Mammary microvascular endothelial cell (primary cell): Measurements from ENCODE around the gene ABHD16A. TPM values are rescaled to one million over a fixed set of nuclear protein-coding genes. Genes with fewer than 3 reads are reported as not detected.

Experiments
- total RNA-seq: library from RNA; depleted of rRNA; stranded (reverse); fragments of >200 nt; gene quantifications from 2 replicates; pipeline ENCODE4 v1.2.3, GENCODE V29; 2015

Gene ABHD16A
- total RNA-seq, 1 donor from 2014 or later = 38.2 TPM

DNA sequence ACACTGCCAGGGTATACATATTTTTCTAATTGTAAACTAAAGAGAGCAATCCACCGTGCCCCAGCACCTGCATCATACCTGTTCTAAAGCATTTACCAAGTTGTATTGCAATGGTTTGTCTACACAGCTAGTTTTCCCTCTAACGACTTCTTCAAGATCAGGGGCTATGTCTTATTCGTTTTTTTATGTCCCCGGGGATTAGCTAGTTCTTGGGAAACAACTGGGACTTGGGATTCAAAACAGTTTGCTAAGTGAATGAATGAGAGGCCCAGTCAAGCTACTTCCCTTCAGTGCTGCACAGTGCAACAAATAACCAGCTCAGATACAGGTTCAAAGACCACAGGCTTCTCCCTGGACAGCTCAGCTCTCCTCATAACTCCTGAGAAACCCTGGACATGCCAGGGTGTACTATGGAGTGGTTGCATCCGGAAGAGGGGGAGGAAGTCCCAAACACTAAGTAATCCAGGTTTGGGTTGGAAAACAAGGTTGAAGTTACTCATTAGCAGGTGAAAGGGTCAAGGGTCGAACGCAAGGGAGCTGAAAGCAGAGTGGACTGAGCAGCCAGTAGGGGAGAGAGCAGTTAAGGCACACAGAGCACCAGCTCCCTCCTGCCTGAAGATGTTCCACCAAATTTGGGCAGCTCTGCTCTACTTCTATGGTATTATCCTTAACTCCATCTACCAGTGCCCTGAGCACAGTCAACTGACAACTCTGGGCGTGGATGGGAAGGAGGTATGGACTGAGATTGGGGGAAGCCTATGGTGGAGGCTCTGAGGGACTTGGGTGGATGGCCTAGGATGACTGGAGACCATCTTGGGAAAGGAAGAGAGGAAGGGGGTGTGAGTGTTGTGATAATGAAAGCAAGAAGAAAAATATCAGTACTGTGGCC, 47.5 kb downstream of the ABHD16A start, which contains the start of gene APOM:
APOM (plus strand) TSS at position 546 of the 889 bp plus-strand sequence; CDS start at position 619, 73 bp downstream.

Other genes with a start within 250 kb of the ABHD16A start
- gene MICB, start 205.2 kb downstream of the ABHD16A start, total RNA-seq = 19.6 and 21.7 TPM in 2 replicates
- not detected in 2 replicates for gene MCCD1, start 174.4 kb downstream of the ABHD16A start, total RNA-seq
- 338 and 363 TPM in 2 replicates for gene DDX39B, start 161.3 kb downstream of the ABHD16A start, total RNA-seq
- 0.07 and 0.39 TPM in 2 replicates for gene ATP6V1G2, start 156.7 kb downstream of the ABHD16A start, total RNA-seq
- gene NFKBIL1, start 155.7 kb downstream of the ABHD16A start, total RNA-seq = 12.9 and 16.2 TPM in 2 replicates
- 0.13 TPM in 1 of 2 replicates, not detected in the other for gene LTA, start 131.0 kb downstream of the ABHD16A start, total RNA-seq
- gene TNF, start 127.8 kb downstream of the ABHD16A start, total RNA-seq = 0.20 TPM in 1 of 2 replicates, not detected in the other
- 2.2 and 7.0 TPM in 2 replicates for gene LTB, start 120.9 kb downstream of the ABHD16A start, total RNA-seq
- 0.20 and 0.98 TPM in 2 replicates for gene LST1, start 117.0 kb downstream of the ABHD16A start, total RNA-seq
- not detected in 2 replicates for gene NCR3, start 110.3 kb downstream of the ABHD16A start, total RNA-seq
- gene AIF1, start 88.1 kb downstream of the ABHD16A start, total RNA-seq = not detected in 2 replicates
- 90.2 and 95.7 TPM in 2 replicates for gene PRRC2A, start 82.6 kb downstream of the ABHD16A start, total RNA-seq
- gene BAG6, start 50.7 kb downstream of the ABHD16A start, total RNA-seq = 273 and 296 TPM in 2 replicates
- 1.2 and 1.4 TPM in 2 replicates for gene APOM, start 47.4 kb downstream of the ABHD16A start, total RNA-seq
- gene C6orf47, start 42.5 kb downstream of the ABHD16A start, total RNA-seq = 14.2 and 15.2 TPM in 2 replicates
- gene GPANK1, start 38.3 kb downstream of the ABHD16A start, total RNA-seq = 11.7 and 17.9 TPM in 2 replicates
- gene CSNK2B, start 37.2 kb downstream of the ABHD16A start, total RNA-seq = 279 and 308 TPM in 2 replicates
- gene LY6G5B, start 33.3 kb downstream of the ABHD16A start, total RNA-seq = 0.93 and 3.1 TPM in 2 replicates
- gene LY6G5C, start 22.3 kb downstream of the ABHD16A start, total RNA-seq = 2.5 and 3.3 TPM in 2 replicates
- gene LY6G6F, start 3.5 kb upstream of the ABHD16A start, total RNA-seq = not detected in 2 replicates
- not detected in 2 replicates for gene LY6G6D, start 12.0 kb upstream of the ABHD16A start, total RNA-seq
- not detected in 2 replicates for gene LY6G6C, start 18.4 kb upstream of the ABHD16A start, total RNA-seq
- gene MPIG6B, start 20.0 kb upstream of the ABHD16A start, total RNA-seq = not detected in 2 replicates
- 90.3 and 106 TPM in 2 replicates for gene DDAH2, start 26.0 kb upstream of the ABHD16A start, total RNA-seq
- 1,055 and 1,092 TPM in 2 replicates for gene CLIC1, start 33.2 kb upstream of the ABHD16A start, total RNA-seq
- gene MSH5, start 36.7 kb upstream of the ABHD16A start, total RNA-seq = 8.3 and 14.5 TPM in 2 replicates
- gene SAPCD1, start 59.3 kb upstream of the ABHD16A start, total RNA-seq = 0.67 and 1.7 TPM in 2 replicates
- gene VWA7, start 74.0 kb upstream of the ABHD16A start, total RNA-seq = 0.49 and 1.6 TPM in 2 replicates
- gene VARS1, start 92.4 kb upstream of the ABHD16A start, total RNA-seq = 102 and 107 TPM in 2 replicates
- 117 and 140 TPM in 2 replicates for gene LSM2, start 103.6 kb upstream of the ABHD16A start, total RNA-seq
- 0.33 and 0.39 TPM in 2 replicates for gene HSPA1L, start 112.0 kb upstream of the ABHD16A start, total RNA-seq
- gene HSPA1A, start 112.2 kb upstream of the ABHD16A start, total RNA-seq = 158 and 167 TPM in 2 replicates
- gene HSPA1B, start 124.4 kb upstream of the ABHD16A start, total RNA-seq = 110 and 126 TPM in 2 replicates
- 96.4 and 102 TPM in 2 replicates for gene NEU1, start 159.5 kb upstream of the ABHD16A start, total RNA-seq
- 0.30 and 0.33 TPM in 2 replicates for gene SLC44A4, start 175.7 kb upstream of the ABHD16A start, total RNA-seq
- gene EHMT2, start 194.4 kb upstream of the ABHD16A start, total RNA-seq = 35.4 and 39.2 TPM in 2 replicates
- 0.53 and 0.54 TPM in 2 replicates for gene ZBTB12, start 198.8 kb upstream of the ABHD16A start, total RNA-seq
- gene C2, start 224.4 kb upstream of the ABHD16A start, total RNA-seq = not detected in 2 replicates
- 3.9 and 7.0 TPM in 2 replicates for gene CFB, start 242.8 kb upstream of the ABHD16A start, total RNA-seq